NOMO-1 (cell line): ENCODE data around the gene CTR9.
"Not testable (repeated sequence)": the region's sequence is repeated elsewhere in the genome, so short reads cannot be mapped to it uniquely, and the experiment has no call there.

ENCODE experiments used
- DNase-seq, 2 experiments: peaks; one replicate each; lab custom pipeline; 2025; ENCODE audit not compliant: unreplicated experiment in 2 of 2; lab: John Stamatoyannopoulos, UW

CTR9 gene

GRCh38 chr11:10813945-10814344, 62.9 kb downstream of the CTR9 start:
- DNase-seq, result no peak

DNA sequence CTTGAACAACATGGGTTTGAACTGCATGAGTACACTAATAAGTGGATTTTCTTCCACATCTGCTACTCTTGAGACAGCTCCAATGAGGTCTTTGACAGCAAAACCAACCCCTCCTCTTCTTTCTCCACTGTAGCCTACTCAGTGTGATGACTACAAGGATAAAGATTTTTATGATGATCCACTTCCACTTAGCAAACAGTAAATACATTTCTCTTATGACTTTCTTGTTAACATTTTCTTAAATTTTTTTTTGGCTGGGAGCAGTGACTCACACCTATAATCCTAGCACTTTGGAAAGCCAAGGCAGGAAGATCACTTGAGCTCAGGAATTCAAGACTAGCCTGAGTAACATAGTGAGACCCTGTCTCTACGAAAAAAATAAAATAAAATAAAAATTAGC, 67.5 kb downstream of the CTR9 start:
- no peak for DNase-seq

DNA sequence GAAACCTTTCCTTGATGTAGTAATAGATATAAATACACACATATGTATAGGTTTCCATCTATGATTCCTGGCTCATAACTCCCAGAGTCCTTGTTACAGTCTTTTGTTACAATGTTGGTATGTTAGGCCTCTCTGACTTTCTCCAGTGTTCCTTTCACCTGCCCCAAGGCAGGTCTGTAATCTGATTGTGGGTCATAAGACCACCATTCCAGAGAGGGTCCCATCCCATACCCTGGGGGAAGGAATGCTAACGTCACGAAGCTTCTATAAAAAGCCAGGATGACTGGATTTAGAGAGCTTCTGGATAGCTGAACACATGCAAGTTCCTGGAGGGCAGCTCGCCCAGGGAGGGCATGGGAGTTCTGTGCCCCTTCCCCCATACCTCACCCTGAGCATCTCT, 71.4 kb downstream of the CTR9 start:
- DNase-seq, result not testable (repeated sequence)

- DNase-seq, result no peak
Observed at GRCh38 chr11:10823152-10823579, 72.1 kb downstream of the CTR9 start.

GRCh38 chr11:10824888-10825287, 73.8 kb downstream of the CTR9 start:
- peak; percentile 53 to 70 for DNase-seq

GRCh38 chr11:10828402-10828801, 77.4 kb downstream of the CTR9 start:
- no peak for DNase-seq

GRCh38 chr11:10829139-10829538, 78.1 kb downstream of the CTR9 start:
- no peak for DNase-seq
